HG02943 (cell line): Measurements from ENCODE around the gene KISS1.

ENCODE experiments used
- ATAC-seq: cut with Tn5 transposase; IDR thresholded peaks from one replicate; pipeline ENCODE4 v1.9.1; 2021; ENCODE audit warnings: mild to moderate bottlenecking, low read depth, moderate library complexity; ENCODE audit not compliant: unreplicated experiment

KISS1 gene

GRCh38 chr1:204162494-204163074, 33.7 kb downstream of the KISS1 start:
- no peak for ATAC-seq

- ATAC-seq = no peak
These were observed 34.4 kb downstream of the KISS1 start for GRCh38 chr1:204161609-204162493.

- no peak for ATAC-seq
These were observed 38.3 kb downstream of the KISS1 start for GRCh38 chr1:204157962-204158361.

GRCh38 chr1:204155881-204156280, 40.4 kb downstream of the KISS1 start:
- ATAC-seq = no peak

GRCh38 chr1:204154568-204155255, 41.6 kb downstream of the KISS1 start:
- no peak for ATAC-seq

- ATAC-seq = no peak
These were observed 42.6 kb downstream of the KISS1 start for GRCh38 chr1:204153667-204154066.

GRCh38 chr1:204152310-204153044, 43.8 kb downstream of the KISS1 start:
- no peak for ATAC-seq

GRCh38 chr1:204151552-204152309, 44.6 kb downstream of the KISS1 start, which contains the start of gene ETNK2:
TSS of gene ETNK2 (minus strand) at chr1:204152044. CDS start at chr1:204151852, 192 bp downstream.
- ATAC-seq = no peak

GRCh38 chr1:204150702-204151551, 45.4 kb downstream of the KISS1 start:
- no peak for ATAC-seq

GRCh38 chr1:204149635-204150565, 46.4 kb downstream of the KISS1 start:
- ATAC-seq = no peak

- ATAC-seq = no peak
These were observed 47.2 kb downstream of the KISS1 start for GRCh38 chr1:204149107-204149506.

GRCh38 chr1:204147406-204148383, 48.6 kb downstream of the KISS1 start:
- ATAC-seq = no peak

- no peak for ATAC-seq
These were observed 49.3 kb downstream of the KISS1 start for GRCh38 chr1:204146965-204147364.

- no peak for ATAC-seq
These were observed 50.0 kb downstream of the KISS1 start for GRCh38 chr1:204146309-204146708.

GRCh38 chr1:204145033-204145504, 51.2 kb downstream of the KISS1 start:
- ATAC-seq = no peak

GRCh38 chr1:204143276-204144041, 52.8 kb downstream of the KISS1 start:
- no peak for ATAC-seq
